ENCODE results near the gene ZXDC.
A peak's percentile ranks its signal among the peaks of the same experiment; 100 is the strongest.

ZXDC gene

DNA sequence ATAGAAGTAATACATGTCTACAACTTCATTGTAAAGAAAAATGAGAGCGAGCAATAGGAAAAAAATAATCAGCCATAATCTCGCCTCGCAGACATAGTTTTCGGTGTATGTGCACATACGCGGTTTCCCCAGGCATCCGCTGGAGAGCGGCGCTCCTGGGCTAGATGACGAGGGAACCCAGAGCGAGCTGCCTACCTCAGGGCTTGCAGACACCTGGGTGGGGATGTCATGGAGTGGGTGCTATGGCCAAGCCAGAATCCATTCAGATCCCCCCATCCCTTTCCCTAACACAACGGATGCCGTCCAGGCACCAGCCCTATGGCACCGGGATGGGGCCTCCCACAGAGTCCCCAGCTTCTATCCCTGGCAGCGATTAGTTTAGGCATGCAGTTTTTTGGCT is 85.5 kb downstream of the ZXDC start:
- no peak overlapping the region for H3K4me3 ChIP-seq (ENCODE audit: low read depth, low read length)
- DNase-seq (ENCODE audit: low read depth): no peak

DNA sequence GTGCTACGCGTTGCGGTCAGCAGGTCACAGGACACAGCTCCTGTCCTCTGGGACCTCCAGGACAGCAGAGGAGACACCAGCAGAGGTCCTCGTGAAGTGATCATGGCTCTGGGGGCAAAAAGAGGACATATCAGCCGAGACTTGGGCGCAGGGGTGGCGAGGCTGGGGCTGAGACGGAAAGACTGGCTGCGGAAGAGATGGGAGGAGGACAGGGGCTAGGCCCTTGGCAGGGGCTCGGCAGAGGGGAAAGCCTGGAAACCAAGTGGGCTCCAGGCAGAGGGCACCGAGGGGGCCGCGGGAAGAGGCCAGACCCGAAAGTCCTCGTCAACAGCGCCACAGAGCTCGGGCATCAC is 85.9 kb downstream of the ZXDC start:
- H3K4me3 ChIP-seq (ENCODE audit: low read depth, low read length): no peak overlapping the region
- DNase-seq (ENCODE audit: low read depth): no peak

DNA sequence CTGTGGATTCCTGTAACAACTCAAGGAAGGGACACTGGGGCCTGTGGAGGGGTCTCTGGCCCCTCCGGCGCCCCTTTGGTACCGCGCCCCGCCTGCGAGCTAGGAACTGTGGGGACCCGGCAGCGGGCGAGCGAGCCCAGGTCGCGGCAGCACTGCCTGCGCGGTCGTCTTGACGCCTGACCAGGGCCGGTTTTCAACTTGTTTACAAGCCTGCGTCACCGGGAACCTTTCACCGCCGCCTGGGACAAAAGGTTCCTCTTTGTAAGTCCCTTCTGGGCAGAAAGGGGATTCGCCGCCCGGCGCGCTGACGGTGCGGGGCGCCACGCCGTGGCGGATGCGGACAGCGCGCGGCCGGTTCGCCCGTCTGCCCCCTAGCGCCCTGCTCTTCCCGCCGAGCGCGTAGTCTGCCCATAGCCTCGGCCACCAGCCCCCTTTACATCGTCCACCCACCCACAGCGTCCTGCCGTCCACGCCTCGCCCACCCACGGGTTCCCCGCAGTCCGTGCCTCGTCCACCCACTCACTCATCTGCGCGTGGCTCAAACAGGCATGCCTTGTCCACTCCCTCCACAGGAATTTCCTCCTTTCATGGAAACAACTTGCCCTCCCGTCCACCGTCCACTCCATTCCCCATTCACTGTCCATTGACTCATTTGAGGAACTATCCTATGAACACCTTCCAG is 86.4 kb downstream of the ZXDC start:
- DNase-seq (ENCODE audit: low read depth): peak; percentile 38
- H3K4me3 ChIP-seq (ENCODE audit: low read depth, low read length): peak overlapping the region; percentile 51
